IPS-15b (cell line): ENCODE measurements around the gene NCAPD2.
"Not testable (repeated sequence)": the region's sequence is repeated elsewhere in the genome, so short reads cannot be mapped to it uniquely, and the experiment has no call there.

Source experiments
- H3K27me3 ChIP-seq: one replicate; pipeline ENCODE4 v1.6.1; 2013; ENCODE audit warnings: low read length; ENCODE audit not compliant: control insufficient read depth, insufficient read depth
- H3K36me3 ChIP-seq: one replicate; pipeline ENCODE4 v1.6.1; 2013; ENCODE audit warnings: low read length; ENCODE audit not compliant: control insufficient read depth, insufficient read depth
- H3K4me1 ChIP-seq: one replicate; pipeline ENCODE4 v1.6.1; 2013; ENCODE audit warnings: mild to moderate bottlenecking, low read length; ENCODE audit not compliant: control insufficient read depth, insufficient read depth
- H3K4me3 ChIP-seq: one replicate; pipeline ENCODE4 v1.5.1; 2013; ENCODE audit warnings: low read depth, low read length
- H3K9ac ChIP-seq: one replicate; pipeline ENCODE4 v1.6.1; 2013; ENCODE audit warnings: low read depth, mild to moderate bottlenecking, low read length
- H3K9me3 ChIP-seq: one replicate; pipeline ENCODE4 v1.6.1; 2013; ENCODE audit warnings: mild to moderate bottlenecking, low read length; ENCODE audit not compliant: control insufficient read depth, insufficient read depth

NCAPD2 gene

DNA sequence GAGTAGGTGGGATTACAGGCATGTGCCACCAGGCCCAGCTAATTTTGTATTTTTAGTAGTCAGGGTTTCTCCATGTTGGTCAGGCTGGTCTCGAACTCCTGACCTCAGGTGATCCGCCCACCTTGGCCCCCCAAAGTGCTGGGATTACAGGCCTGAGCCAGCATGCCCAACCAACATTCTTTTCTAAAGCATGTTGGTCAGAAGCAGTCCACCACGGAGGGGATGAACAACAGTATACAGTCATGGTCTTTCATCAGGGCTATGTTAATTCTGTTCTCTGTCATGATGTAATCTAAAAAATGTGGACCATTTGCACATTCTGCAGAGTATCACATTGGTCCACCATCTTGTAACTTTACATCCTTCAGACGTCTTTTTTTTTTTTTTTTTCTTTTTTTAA is 4.5 kb upstream of the NCAPD2 start:
- Histone ChIP-seq H3K4me3 (no peak overlapping the region), H3K27me3 (no peaks in the 10 kb centered on the region), H3K36me3 (peaks cover 10% of the 10 kb centered on the region), H3K4me1 (no peaks in the 10 kb centered on the region), H3K9ac (no peak overlapping the region), H3K9me3 (no peaks in the 10 kb centered on the region)

DNA sequence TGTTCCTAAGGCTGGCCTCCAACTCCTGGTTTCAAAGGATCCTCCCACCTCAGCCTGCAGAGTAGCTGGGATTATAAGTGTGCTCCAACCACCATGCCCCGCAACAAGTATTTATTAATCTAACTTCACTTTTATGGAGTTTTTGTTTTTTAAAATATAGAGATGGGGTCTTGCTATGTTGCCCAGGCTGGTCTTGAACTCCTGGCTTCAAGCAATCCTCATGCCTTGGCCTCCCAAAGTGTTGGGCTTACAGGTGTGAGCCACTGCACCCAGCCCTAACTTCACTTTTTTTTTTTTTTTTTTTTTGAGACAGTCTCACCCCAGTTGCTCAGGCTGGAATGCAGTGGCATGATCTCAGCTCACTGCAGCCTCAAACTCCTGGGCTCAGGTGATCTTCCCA is 3.2 kb upstream of the NCAPD2 start:
- not testable (repeated sequence) for H3K9ac ChIP-seq, H3K4me1 ChIP-seq, H3K4me3 ChIP-seq, H3K27me3 ChIP-seq, H3K9me3 ChIP-seq
- H3K36me3 ChIP-seq, result peaks cover 16% of the 10 kb centered on the region

DNA sequence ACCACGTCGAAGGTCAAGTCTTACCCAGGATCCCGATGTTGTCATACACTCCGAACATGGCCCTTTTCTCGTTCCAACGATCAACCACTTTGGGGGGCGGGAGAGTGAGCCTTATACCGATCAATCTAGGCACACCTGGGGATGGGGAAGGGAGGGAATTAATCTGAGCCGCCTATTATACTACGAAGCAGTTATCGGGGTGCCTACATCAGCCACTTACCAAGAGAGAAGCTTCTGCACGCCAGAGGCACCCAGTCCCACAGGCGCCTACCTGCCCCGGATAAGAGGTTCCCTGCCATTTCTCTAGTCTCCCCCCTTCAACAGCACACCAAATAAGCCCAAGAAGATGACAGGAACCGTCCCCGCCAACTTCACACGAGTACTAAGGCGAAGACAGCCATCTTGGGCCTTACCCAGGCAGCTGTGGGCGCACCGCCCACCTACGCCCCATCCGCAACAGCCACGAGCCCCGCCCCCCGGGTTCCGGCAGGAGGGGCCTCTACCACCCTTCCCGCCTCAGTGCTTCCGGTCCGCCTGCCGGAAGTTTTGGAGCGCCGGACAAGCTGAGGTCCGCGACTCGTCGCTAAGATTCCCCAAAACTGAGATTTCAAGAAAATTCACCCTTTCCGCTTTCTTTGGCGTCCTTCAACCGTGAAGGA is 935 bp upstream of the NCAPD2 start, which contains the start of gene MRPL51:
TSS of gene MRPL51 (minus strand) at position 425 of the 659 bp plus-strand sequence. CDS start at position 299, 126 bp downstream.
- Histone ChIP-seq H3K9me3 (no peaks in the 10 kb centered on the region), H3K4me1 (peaks cover 7% of the 10 kb centered on the region), H3K27me3 (no peaks in the 10 kb centered on the region), H3K36me3 (peaks cover 29% of the 10 kb centered on the region), H3K9ac (peak within 1 kb of the TSS; percentile 86), H3K4me3 (peak within 1 kb of the TSS; percentile 94)

DNA sequence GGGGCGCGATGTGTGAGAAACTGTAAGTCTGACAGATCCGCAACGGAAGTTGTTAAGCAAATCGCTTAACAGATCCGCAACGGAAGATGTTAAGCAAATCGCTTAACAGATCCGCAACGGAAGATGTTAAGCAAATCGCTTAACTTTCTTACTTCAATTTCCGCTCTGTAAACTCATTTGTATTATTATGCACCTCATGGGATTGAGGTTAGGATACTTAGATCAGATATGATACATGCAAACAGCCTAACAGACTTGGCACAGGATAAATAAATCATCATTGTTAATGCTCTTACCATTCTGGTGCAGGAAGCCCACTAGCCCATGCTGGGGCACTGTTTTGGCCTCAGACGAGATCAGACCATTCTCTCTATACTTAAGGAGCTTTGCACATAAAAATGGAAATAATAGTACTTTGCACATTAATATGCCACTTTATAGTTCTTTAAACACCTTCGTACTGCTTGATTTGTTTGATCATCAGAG is 399 bp downstream of the NCAPD2 start:
- H3K36me3 ChIP-seq, result peaks cover 33% of the 10 kb centered on the region
- H3K9ac ChIP-seq, result peak overlapping the region; percentile 79
- H3K27me3 ChIP-seq, result no peaks in the 10 kb centered on the region
- H3K9me3 ChIP-seq, result no peaks in the 10 kb centered on the region
- peaks cover 7% of the 10 kb centered on the region for H3K4me1 ChIP-seq
- H3K4me3 ChIP-seq, result peak overlapping the region; percentile 94

DNA sequence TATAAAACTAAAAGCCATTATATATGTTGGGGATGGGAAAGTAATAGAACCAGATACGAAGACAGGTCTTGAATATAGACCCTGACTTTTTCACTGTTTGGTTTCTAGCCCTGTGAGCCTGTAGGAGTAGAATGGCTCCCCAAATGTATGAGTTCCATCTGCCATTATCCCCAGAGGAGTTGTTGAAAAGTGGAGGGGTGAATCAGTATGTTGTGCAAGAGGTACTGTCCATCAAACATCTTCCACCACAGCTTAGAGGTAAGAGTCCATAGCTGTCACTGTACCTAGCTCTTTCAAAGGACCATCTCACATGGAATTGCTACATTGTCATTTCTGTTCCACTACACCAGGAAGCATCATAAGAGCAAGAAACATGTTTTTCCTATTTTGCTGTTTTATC is 1.1 kb downstream of the NCAPD2 start:
- peak overlapping the region; percentile 94 for H3K4me3 ChIP-seq
- H3K36me3 ChIP-seq, result peaks cover 36% of the 10 kb centered on the region
- no peaks in the 10 kb centered on the region for H3K9me3 ChIP-seq
- H3K4me1 ChIP-seq, result peaks cover 7% of the 10 kb centered on the region
- H3K27me3 ChIP-seq, result no peaks in the 10 kb centered on the region
- peak overlapping the region; percentile 26 for H3K9ac ChIP-seq

DNA sequence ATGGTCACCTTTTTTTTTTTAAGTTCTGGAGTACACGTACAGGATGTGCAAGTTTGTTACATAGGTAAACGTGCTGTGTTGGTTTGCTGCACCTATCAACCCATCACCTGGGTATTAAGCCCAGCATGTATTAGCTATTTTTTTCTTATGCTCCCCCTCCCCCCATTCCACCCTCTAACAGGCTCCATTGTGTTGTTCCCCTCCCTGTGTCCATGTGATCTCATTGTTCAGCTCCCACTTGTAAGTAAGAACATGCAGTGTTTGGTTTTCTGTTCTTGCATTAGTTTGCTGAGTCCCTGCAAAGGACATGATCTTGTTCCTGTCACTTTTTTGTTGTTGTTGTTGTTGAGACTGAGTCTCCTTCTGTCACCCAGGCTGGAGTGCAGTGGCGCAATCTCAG is 3.4 kb downstream of the NCAPD2 start:
- not testable (repeated sequence) for H3K4me1 ChIP-seq, H3K9me3 ChIP-seq, H3K27me3 ChIP-seq, H3K9ac ChIP-seq, H3K4me3 ChIP-seq
- H3K36me3 ChIP-seq, result peaks cover 27% of the 10 kb centered on the region

DNA sequence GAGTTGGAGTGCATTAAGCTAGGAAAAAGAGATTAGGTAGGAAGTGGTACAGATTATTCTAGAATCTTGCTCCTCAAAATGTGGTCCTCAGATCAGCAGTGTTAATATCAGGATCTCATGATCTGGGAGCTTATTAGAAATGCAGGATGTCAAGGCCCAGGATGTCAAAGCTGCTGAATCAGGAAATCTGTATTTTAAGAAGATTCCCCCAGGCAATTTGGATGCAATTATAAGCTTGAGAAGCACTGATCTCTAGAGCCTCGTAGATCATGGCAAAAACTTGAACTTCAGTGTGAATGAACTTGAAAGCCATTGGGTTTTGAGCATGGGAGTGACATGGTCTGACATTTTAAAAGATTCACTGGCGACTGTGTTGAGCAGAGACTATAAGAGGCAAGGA is 6.6 kb downstream of the NCAPD2 start:
- Histone ChIP-seq H3K4me3 (no peak overlapping the region), H3K9ac (no peak overlapping the region), H3K36me3 (peaks cover 25% of the 10 kb centered on the region), H3K9me3 (no peaks in the 10 kb centered on the region), H3K27me3 (no peaks in the 10 kb centered on the region), H3K4me1 (no peaks in the 10 kb centered on the region)

DNA sequence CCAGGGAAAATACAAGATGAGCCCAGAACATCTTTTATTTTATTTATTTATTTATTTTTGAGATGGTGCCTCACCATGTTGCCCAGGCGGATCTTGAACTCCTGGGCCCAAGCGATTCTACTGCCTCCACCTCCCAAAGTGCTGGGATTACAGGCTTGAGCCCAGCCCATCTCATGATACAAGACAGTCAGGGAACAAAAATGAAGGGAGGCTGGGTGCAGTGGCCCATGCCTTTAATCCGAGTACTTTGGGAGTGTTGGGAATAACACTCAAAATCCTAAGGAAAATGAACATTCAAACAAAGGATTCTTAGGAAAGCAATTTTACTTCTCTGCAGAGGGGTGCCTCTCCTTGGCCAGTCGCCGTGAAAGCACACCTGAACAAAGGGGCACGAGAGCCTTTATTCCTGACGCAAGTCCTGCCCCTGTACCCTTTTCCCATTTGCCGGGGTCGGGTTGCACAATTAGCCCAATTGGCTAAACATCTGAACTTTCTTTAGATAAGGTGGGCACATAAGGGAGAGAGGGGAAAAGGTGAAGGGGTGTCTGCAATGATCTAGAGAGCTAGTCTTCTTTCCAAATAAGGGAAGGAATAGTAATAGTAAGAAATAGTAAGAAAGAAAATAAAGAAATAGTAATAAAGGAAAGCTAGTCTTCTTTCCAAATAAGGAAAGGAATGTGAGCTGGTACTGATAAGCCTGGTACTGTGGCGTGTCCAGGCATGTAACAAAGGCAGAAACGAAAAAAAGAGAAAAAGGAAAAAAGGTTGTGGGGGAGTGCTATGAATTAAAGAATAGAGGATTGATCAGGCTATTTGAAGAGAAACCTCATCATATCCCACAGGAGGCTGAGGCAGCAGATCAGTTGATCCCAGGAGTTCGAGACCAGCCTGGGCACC is 13.4 kb downstream of the NCAPD2 start:
- Histone ChIP-seq H3K4me3 (no peak overlapping the region), H3K27me3 (no peaks in the 10 kb centered on the region), H3K4me1 (no peaks in the 10 kb centered on the region), H3K9ac (peak overlapping the region; percentile 8), H3K36me3 (peaks cover 18% of the 10 kb centered on the region), H3K9me3 (no peaks in the 10 kb centered on the region)

DNA sequence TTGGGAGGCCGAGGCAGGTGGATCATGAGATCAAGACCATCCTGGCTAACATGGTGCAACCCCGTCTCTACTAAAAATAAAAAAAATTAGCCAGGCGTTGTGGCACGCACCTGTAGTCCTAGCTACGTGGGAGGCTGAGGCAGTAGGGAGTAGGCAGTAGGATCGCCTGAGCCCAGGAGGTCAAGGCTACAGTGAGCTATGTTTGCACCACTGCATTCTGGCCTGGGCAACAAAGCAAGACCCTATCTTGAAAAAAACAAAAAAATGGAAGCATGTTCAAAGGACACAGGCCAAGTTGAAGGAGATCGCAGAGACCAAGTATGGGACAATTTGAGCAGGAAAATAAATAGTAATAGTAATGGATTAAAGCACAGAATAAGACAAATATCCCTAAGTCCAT is 14.2 kb downstream of the NCAPD2 start:
- H3K36me3 ChIP-seq, result peaks cover 25% of the 10 kb centered on the region
- H3K27me3 ChIP-seq, result no peaks in the 10 kb centered on the region
- no peak overlapping the region for H3K4me3 ChIP-seq
- no peaks in the 10 kb centered on the region for H3K4me1 ChIP-seq
- no peak overlapping the region for H3K9ac ChIP-seq
- H3K9me3 ChIP-seq, result no peaks in the 10 kb centered on the region

DNA sequence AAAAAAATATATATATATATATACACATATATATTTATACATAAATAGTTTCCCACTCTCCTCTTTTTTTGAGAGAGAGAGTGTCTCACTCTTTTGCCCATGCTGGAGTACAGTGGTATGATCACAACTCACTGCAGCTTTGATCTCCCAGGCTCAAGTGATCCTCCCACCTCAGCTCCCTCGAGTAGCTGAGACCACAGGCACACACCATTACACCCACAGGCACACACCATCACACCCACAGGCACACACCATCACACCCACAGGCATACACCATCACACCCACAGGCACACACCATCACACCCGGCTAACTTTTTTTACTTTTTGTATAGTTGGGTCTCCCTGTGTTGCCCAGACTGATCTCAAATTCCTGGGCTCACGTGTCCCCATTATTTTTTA is 26.3 kb downstream of the NCAPD2 start:
- H3K27me3 ChIP-seq, result no peaks in the 10 kb centered on the region
- H3K4me1 ChIP-seq, result no peaks in the 10 kb centered on the region
- peaks cover 44% of the 10 kb centered on the region for H3K36me3 ChIP-seq

DNA sequence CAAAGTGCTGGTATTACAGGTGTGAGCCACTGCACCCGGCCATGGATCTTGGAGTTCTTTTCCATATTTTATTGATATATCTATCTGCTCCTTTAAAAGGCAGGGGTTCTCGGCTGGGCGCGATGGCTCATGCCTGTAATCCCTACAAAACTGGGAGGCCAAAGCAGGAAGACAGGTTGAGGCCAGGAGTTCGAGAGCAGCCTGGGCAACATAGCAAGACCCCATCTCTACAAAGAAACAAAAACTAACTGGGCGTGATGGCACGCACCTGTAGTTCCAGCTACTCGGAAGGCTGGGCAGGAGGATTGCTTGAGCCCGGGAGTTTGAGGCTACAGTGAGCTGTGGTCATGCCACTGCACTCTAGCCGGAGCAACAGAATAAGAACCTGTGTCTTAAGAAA is 28.3 kb downstream of the NCAPD2 start:
- Histone ChIP-seq H3K4me3 (no peak overlapping the region), H3K9ac (no peak overlapping the region), H3K27me3 (no peaks in the 10 kb centered on the region), H3K36me3 (peaks cover 50% of the 10 kb centered on the region), H3K9me3 (no peaks in the 10 kb centered on the region), H3K4me1 (no peaks in the 10 kb centered on the region)

More for the DNA sequence above, 26.3 kb downstream of the NCAPD2 start:
- Histone ChIP-seq H3K9me3 (no peaks in the 10 kb centered on the region), H3K9ac (no peak overlapping the region), H3K4me3 (no peak overlapping the region)

DNA sequence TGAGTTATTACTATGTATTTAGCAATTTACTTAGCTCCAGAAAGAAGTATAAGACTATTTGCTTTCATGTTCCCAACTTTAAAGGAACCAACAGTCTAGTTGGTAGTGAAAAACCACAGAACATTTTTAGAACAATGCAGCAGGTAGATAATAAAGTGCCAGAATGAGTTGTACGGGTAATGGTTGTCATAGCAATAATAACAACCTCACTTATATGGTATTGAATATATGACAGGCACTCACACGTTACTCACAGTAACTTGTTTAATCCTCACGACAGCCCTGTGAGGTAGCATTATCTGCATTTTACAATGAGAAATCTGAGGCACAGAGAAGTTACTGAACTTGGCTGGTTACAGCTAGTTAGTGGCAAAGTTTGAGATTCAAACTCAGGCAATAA is 29.8 kb downstream of the NCAPD2 start:
- Histone ChIP-seq H3K4me3 (no peak overlapping the region), H3K9me3 (no peaks in the 10 kb centered on the region), H3K9ac (no peak overlapping the region), H3K27me3 (no peaks in the 10 kb centered on the region), H3K4me1 (no peaks in the 10 kb centered on the region), H3K36me3 (peaks cover 57% of the 10 kb centered on the region)
